Amniotic stem cell (primary cell): ENCODE results near the gene MTOR.
"Not testable (repeated sequence)": the region's sequence is repeated elsewhere in the genome, so short reads cannot be mapped to it uniquely, and the experiment has no call there.

Experiments used
- DNase-seq: peaks from one replicate; lab custom pipeline; 2025; lab: John Stamatoyannopoulos, UW

Gene MTOR

GRCh38 chr1:11280719-11281376 lies 18.5 kb upstream of the MTOR start:
- DNase-seq = no peak

GRCh38 chr1:11279630-11280029 lies 17.3 kb upstream of the MTOR start:
- no peak for DNase-seq

- no peak for DNase-seq
These were observed 16.8 kb upstream of the MTOR start for GRCh38 chr1:11279152-11279551.

- no peak for DNase-seq
These were observed 11.4 kb upstream of the MTOR start for GRCh38 chr1:11273595-11274234.

- DNase-seq = peak; percentile 83
These were observed 10.7 kb upstream of the MTOR start, which contains the start of gene UBIAD1 for GRCh38 chr1:11272832-11273594. UBIAD1 (plus strand) TSS chr1:11273198; CDS start chr1:11273532, 334 bp downstream.

- DNase-seq = no peak
These were observed 10.1 kb upstream of the MTOR start for GRCh38 chr1:11272544-11272831.

GRCh38 chr1:11267350-11268337 lies 5.3 kb upstream of the MTOR start:
- DNase-seq = not testable (repeated sequence)

GRCh38 chr1:11266268-11267074 lies 4.1 kb upstream of the MTOR start:
- no peak for DNase-seq

- DNase-seq = no peak
These were observed 6.1 kb downstream of the MTOR start for GRCh38 chr1:11256299-11256698.

GRCh38 chr1:11253226-11253625 lies 9.1 kb downstream of the MTOR start:
- no peak for DNase-seq

GRCh38 chr1:11252538-11252937 lies 9.8 kb downstream of the MTOR start:
- DNase-seq = no peak

GRCh38 chr1:11248169-11248568 lies 14.2 kb downstream of the MTOR start:
- no peak for DNase-seq

- no peak for DNase-seq
These were observed 16.2 kb downstream of the MTOR start for GRCh38 chr1:11245904-11246719.

- DNase-seq = no peak
These were observed 17.1 kb downstream of the MTOR start for GRCh38 chr1:11245248-11245647.

- no peak for DNase-seq
These were observed 24.0 kb downstream of the MTOR start for GRCh38 chr1:11238311-11238710.

GRCh38 chr1:11237356-11237755 lies 25.0 kb downstream of the MTOR start:
- no peak for DNase-seq

GRCh38 chr1:11233208-11233607 lies 29.1 kb downstream of the MTOR start:
- DNase-seq = no peak

- DNase-seq = no peak
These were observed 33.1 kb downstream of the MTOR start for GRCh38 chr1:11229203-11229602.

GRCh38 chr1:11227106-11228077 lies 35.0 kb downstream of the MTOR start:
- no peak for DNase-seq
